GM18951 (cell line): ENCODE results near the gene ESRRG.

Experiments
- POLR2A ChIP-seq: IDR thresholded peaks from 4 replicates; pipeline ENCODE4 v1.6.1; 2011; ENCODE audit warnings: mild to moderate bottlenecking; ENCODE audit not compliant: insufficient read length, insufficient read depth; ENCODE audit errors: extremely low read depth
- in situ Hi-C: fragments of 300-500 bp; cut with MboI; formaldehyde crosslinking; loops from one replicate; pipeline ENCODE4 v1.12.0; 2022; ENCODE audit warnings: low sequenced_read_pairs, mixed read lengths, inconsistent platforms; ENCODE audit not compliant: unreplicated experiment

Gene ESRRG

GRCh38 chr1:216476341-216476740 lies 246.9 kb downstream of the ESRRG start:
- no peak for TF ChIP-seq POLR2A
- in situ Hi-C loops, result no loop called here

- in situ Hi-C loops, result no loop called here
- no peak for TF ChIP-seq POLR2A
These were observed 247.5 kb downstream of the ESRRG start for GRCh38 chr1:216475659-216476276.

GRCh38 chr1:216466162-216466801 lies 256.9 kb downstream of the ESRRG start:
- TF ChIP-seq POLR2A, result no peak
- in situ Hi-C loops, result no loop called here

- in situ Hi-C loops, result no loop called here
- no peak for TF ChIP-seq POLR2A
These were observed 258.7 kb downstream of the ESRRG start for GRCh38 chr1:216464489-216464888.

GRCh38 chr1:216462066-216462775 lies 261.0 kb downstream of the ESRRG start:
- no peak for TF ChIP-seq POLR2A
- in situ Hi-C loops, result no loop called here

- TF ChIP-seq POLR2A, result no peak
These were observed 261.8 kb downstream of the ESRRG start for GRCh38 chr1:216461466-216461865.

GRCh38 chr1:216459651-216460207 lies 263.5 kb downstream of the ESRRG start:
- in situ Hi-C loops, result no loop called here
- TF ChIP-seq POLR2A, result no peak

More at GRCh38 chr1:216461466-216461865, 261.8 kb downstream of the ESRRG start:
- in situ Hi-C loops, result no loop called here

GRCh38 chr1:216458812-216459211 lies 264.4 kb downstream of the ESRRG start:
- in situ Hi-C loops, result no loop called here

GRCh38 chr1:216457356-216457755 lies 265.9 kb downstream of the ESRRG start:
- in situ Hi-C loops, result no loop called here
- no peak for TF ChIP-seq POLR2A

More at GRCh38 chr1:216458812-216459211, 264.4 kb downstream of the ESRRG start:
- no peak for TF ChIP-seq POLR2A

- no peak for TF ChIP-seq POLR2A
- in situ Hi-C loops, result no loop called here
These were observed 266.5 kb downstream of the ESRRG start for GRCh38 chr1:216456682-216457081.

GRCh38 chr1:216453777-216454176 lies 269.5 kb downstream of the ESRRG start:
- no peak for TF ChIP-seq POLR2A

More at GRCh38 chr1:216453777-216454176, 269.5 kb downstream of the ESRRG start:
- in situ Hi-C loops, result no loop called here
